GM20000 (cell line): ENCODE results near the gene HDLBP.
"Not testable (repeated sequence)": the region's sequence is repeated elsewhere in the genome, so short reads cannot be mapped to it uniquely, and the experiment has no call there.

Source experiments
- DNase-seq: peaks from one replicate; pipeline ENCODE4 v3.0.0; 2012; ENCODE audit warnings: low spot score
- TF ChIP-seq, protein P1 (sequence below): IDR thresholded peaks from 2 replicates; pipeline ENCODE4 v1.5.1; 2012; ENCODE audit warnings: mild to moderate bottlenecking, control low read depth; ENCODE audit errors: extremely low read depth, missing control alignments

Gene HDLBP

GRCh38 chr2:241282555-241282954 is 32.9 kb downstream of the HDLBP start:
- TF ChIP-seq, protein P1, sequence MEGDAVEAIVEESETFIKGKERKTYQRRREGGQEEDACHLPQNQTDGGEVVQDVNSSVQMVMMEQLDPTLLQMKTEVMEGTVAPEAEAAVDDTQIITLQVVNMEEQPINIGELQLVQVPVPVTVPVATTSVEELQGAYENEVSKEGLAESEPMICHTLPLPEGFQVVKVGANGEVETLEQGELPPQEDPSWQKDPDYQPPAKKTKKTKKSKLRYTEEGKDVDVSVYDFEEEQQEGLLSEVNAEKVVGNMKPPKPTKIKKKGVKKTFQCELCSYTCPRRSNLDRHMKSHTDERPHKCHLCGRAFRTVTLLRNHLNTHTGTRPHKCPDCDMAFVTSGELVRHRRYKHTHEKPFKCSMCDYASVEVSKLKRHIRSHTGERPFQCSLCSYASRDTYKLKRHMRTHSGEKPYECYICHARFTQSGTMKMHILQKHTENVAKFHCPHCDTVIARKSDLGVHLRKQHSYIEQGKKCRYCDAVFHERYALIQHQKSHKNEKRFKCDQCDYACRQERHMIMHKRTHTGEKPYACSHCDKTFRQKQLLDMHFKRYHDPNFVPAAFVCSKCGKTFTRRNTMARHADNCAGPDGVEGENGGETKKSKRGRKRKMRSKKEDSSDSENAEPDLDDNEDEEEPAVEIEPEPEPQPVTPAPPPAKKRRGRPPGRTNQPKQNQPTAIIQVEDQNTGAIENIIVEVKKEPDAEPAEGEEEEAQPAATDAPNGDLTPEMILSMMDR: no peak
- DNase-seq: no peak

DNA sequence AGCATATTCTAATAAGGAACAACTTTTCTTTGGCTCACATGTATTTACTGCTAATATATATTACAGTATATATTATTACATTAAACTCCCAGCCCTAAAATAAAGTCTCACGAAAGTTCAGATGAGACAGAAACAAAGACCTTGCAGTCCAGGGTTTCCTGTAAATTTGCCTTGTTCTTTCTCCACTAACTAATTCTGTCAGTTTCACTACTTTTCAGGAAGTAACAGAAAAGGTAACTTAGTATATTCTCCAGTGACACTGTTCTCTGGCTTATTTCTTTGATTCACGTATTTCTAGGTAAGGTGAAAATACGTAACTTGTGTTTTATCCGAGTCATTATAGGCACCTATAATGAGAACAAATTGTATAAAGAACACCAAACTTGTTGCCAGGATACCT is 35.2 kb downstream of the HDLBP start:
- no peak for DNase-seq
- TF ChIP-seq, protein P1: no peak

- DNase-seq: no peak
- TF ChIP-seq, protein P1: no peak
Measured at GRCh38 chr2:241279828-241280227, 35.6 kb downstream of the HDLBP start.

DNA sequence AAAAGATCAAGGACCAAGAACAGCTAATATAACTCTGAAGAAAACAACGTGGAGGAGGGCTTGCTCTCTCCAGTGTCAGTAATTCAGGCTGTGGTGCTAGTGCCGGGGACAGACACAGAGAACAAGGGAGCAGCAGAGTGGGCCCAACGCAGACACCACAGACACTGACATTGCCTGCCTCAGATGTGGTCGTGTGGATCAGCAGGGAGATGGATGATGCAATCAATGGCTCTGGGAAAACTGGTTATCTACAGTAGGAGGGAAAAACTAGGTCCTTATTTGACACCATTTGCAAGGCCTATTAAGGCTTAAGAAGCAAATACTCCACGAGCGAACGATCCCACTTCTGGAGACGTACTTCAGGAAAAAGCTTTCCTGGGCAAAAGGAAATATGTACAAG is 36.1 kb downstream of the HDLBP start:
- DNase-seq: no peak
- TF ChIP-seq, protein P1: no peak

- DNase-seq: not testable (repeated sequence)
Measured at GRCh38 chr2:241278306-241278705, 37.2 kb downstream of the HDLBP start.

- DNase-seq: no peak
- TF ChIP-seq, protein P1: no peak
Measured at GRCh38 chr2:241275910-241276309, 39.6 kb downstream of the HDLBP start.

DNA sequence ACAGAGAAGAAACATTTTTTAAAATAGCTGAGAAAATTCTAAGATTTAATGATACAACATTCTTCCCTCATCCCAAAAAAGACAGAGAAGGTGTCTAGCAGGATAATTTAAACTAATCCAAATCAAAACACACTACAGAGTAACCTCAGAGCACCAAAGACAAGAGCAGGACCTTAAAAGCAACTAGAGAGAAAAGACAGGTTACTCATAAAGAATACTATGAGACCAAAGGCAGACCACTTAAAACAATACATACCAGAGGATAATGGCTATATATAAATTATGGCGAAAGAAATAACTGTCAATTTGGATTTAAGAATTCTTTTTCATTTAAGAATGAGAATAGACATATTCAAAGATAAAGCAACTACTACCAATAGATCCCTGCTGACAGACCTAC is 40.0 kb downstream of the HDLBP start:
- TF ChIP-seq, protein P1: no peak
- DNase-seq: no peak

GRCh38 chr2:241274127-241274526 is 41.3 kb downstream of the HDLBP start:
- TF ChIP-seq, protein P1: no peak
- no peak for DNase-seq
